HCT116 (cell line): ENCODE data around the gene TSPAN8. TPM values are rescaled to one million over a fixed set of nuclear protein-coding genes. Genes with fewer than 3 reads are reported as not detected.

Experiments used
- ATAC-seq: fragments of 200-7000 bp; cut with Tn5 transposase; 2 replicates; pipeline ENCODE4 v1.9.1; 2020; ENCODE audit warnings: mild to moderate bottlenecking, moderate library complexity
- BruUV-seq: library from RNA; stranded (reverse); fragments of 400-500 nt; replicated peaks from 2 replicates; lab custom pipeline; 2021; lab: Mats Ljungman, UMichigan
- CTCF ChIA-PET: fragments of 300-600 bp; sonication (Branson Sonifier 250); formaldehyde crosslinking; loops from one replicate; lab custom pipeline; 2021; ENCODE audit warnings: antibody characterized with exemption; lab: Charles Lee
- POLR2A ChIA-PET: fragments of 300-600, 350-600 bp; sonication (Branson Sonifier 250); formaldehyde crosslinking; loops from one replicate; lab custom pipeline; 2021; ENCODE audit warnings: antibody characterized with exemption; lab: Charles Lee
- RAD21 ChIA-PET, 2 experiments: fragments of 300-600 bp; sonication (Branson Sonifier 250); formaldehyde crosslinking; loops; one replicate each; lab custom pipeline; 2023; ENCODE audit warnings: low total read pairs in 2 of 2; ENCODE audit not compliant: uncharacterized antibody in 2 of 2, unreplicated experiment in 2 of 2, low non-redundant PET in 1 of 2; lab: Charles Lee
- DNase-seq: peaks from one replicate; pipeline ENCODE4 v3.0.0-alpha.2; 2010; ENCODE audit warnings: low read depth, low spot score
- H2AFZ ChIP-seq: fragments of 200-600 bp; shearing (Covaris generic), sonication (generic); 2 replicates; pipeline ENCODE4 v1.6.1; 2017; ENCODE audit warnings: low read depth, mixed run types, mixed read lengths, antibody characterized with exemption, low read length; ENCODE audit not compliant: poor library complexity, severe bottlenecking
- H3K27ac ChIP-seq: 2 replicates; pipeline ENCODE4 v1.5.1; 2012; ENCODE audit warnings: low read depth, low read length
- H3K27me3 ChIP-seq: fragments of 200-600 bp; sonication (generic); 2 replicates; pipeline ENCODE4 v1.6.1; 2016; ENCODE audit warnings: mixed run types, low read length, mixed read lengths; ENCODE audit not compliant: insufficient read depth
- H3K36me3 ChIP-seq, 2 experiments: fragments of 200-500 bp in 1 of 2; fragments of 200-600 bp in 1 of 2; sonication (Bioruptor generic) in 1 of 2; sonication (generic) in 1 of 2; 2 replicates each; pipeline versions ENCODE4 v1.5.1 to v1.6.1; 2014 to 2016; ENCODE audit warnings: low read length in 2 of 2, inconsistent platforms in 1 of 2, mixed read lengths in 1 of 2, mixed run types in 1 of 2; ENCODE audit not compliant: insufficient read depth in 2 of 2, control insufficient read depth in 1 of 2
- H3K4me1 ChIP-seq, 2 experiments: fragments of 200-600 bp in 1 of 2; sonication (generic) in 1 of 2; 2 replicates each; pipeline versions ENCODE4 v1.5.1 to v1.6.1; 2012 to 2017; ENCODE audit warnings: low read length in 2 of 2, inconsistent platforms in 1 of 2, mild to moderate bottlenecking in 1 of 2, mixed read lengths in 1 of 2, mixed run types in 1 of 2, moderate library complexity in 1 of 2; ENCODE audit not compliant: insufficient read depth in 2 of 2, control insufficient read depth in 1 of 2
- H3K4me2 ChIP-seq: fragments of 200-600 bp; sonication (generic); 2 replicates; pipeline ENCODE4 v1.6.1; 2017; ENCODE audit warnings: mixed run types, low read length, mixed read lengths
- H3K4me3 ChIP-seq, 2 experiments: fragments of 200-600 bp in 1 of 2; sonication (generic) in 1 of 2; replicated peaks in 1 of 2; 2 replicates each; pipeline ENCODE4 v1.5.1; 2011 to 2016; ENCODE audit warnings: low read length in 2 of 2, control low read depth in 1 of 2, low read depth in 1 of 2, mild to moderate bottlenecking in 1 of 2, mixed read lengths in 1 of 2, mixed run types in 1 of 2
- H3K79me2 ChIP-seq: fragments of 200-600 bp; sonication (generic); 2 replicates; pipeline ENCODE4 v1.6.1; 2017; ENCODE audit warnings: mild to moderate bottlenecking, mixed run types, low read length, moderate library complexity, mixed read lengths; ENCODE audit not compliant: insufficient read depth
- H3K9ac ChIP-seq: fragments of 200-600 bp; sonication (generic); 2 replicates; pipeline ENCODE4 v1.6.1; 2016; ENCODE audit warnings: low read length, mixed read lengths
- H3K9me2 ChIP-seq: fragments of 200-600 bp; sonication (generic), shearing (Covaris generic); 2 replicates; pipeline ENCODE4 v1.6.1; 2017; ENCODE audit warnings: mixed run types, mild to moderate bottlenecking, moderate library complexity; ENCODE audit not compliant: insufficient read depth
- H3K9me3 ChIP-seq, 2 experiments: fragments of 200-500 bp in 1 of 2; fragments of 200-600 bp in 1 of 2; sonication (Bioruptor generic) in 1 of 2; sonication (generic) in 1 of 2; 2 replicates each; pipeline ENCODE4 v1.6.1; 2014 to 2017; ENCODE audit warnings: low read length in 2 of 2, mixed read lengths in 2 of 2, inconsistent platforms in 1 of 2, low read depth in 1 of 2, mild to moderate bottlenecking in 1 of 2, mixed run types in 1 of 2, moderate library complexity in 1 of 2; ENCODE audit not compliant: control insufficient read depth in 1 of 2, insufficient read depth in 1 of 2
- H4K20me1 ChIP-seq: fragments of 200-600 bp; sonication (generic), shearing (Covaris generic); 2 replicates; pipeline ENCODE4 v1.6.1; 2017; ENCODE audit warnings: mixed run types, mild to moderate bottlenecking, moderate library complexity; ENCODE audit not compliant: insufficient read depth
- CBX3 ChIP-seq: IDR thresholded peaks from 2 replicates; pipeline ENCODE4 v1.6.1; 2012; ENCODE audit warnings: low read depth
- CEBPB ChIP-seq: IDR thresholded peaks from 2 replicates; pipeline ENCODE4 v1.6.1; 2012; ENCODE audit warnings: low read depth
- FOSL1 ChIP-seq: IDR thresholded peaks from 2 replicates; pipeline ENCODE4 v1.6.1; 2012; ENCODE audit warnings: low read depth
- JUND ChIP-seq: IDR thresholded peaks from 2 replicates; pipeline ENCODE4 v1.6.1; 2012
- REST ChIP-seq: IDR thresholded peaks from 2 replicates; pipeline ENCODE4 v1.6.1; 2012; ENCODE audit warnings: low read depth
- SIN3A ChIP-seq: IDR thresholded peaks from 2 replicates; pipeline ENCODE4 v1.6.1; 2012; ENCODE audit warnings: low read depth
- SRF ChIP-seq: IDR thresholded peaks from 2 replicates; pipeline ENCODE4 v1.6.1; 2012; ENCODE audit warnings: low read depth
- TCF7L2 ChIP-seq: IDR thresholded peaks from 2 replicates; pipeline ENCODE4 v1.7.0; 2011; ENCODE audit warnings: borderline replicate concordance, inconsistent platforms; ENCODE audit not compliant: insufficient read depth, insufficient read length; ENCODE audit errors: extremely low read depth
- intact Hi-C: fragments of 100-400 bp; cut with micrococcal nuclease; formaldehyde crosslinking; loops from 2 replicates; pipeline ENCODE4 v1.10.0; 2022
- total RNA-seq: library from RNA; stranded (reverse); gene quantifications from one replicate; pipeline ENCODE4 v1.2.1, GENCODE V29; 2021; ENCODE audit not compliant: unreplicated experiment
- TF ChIP-seq, protein P1 (sequence below), 3 experiments: fragments of 200-600 bp in 1 of 3; sonication (generic) in 1 of 3; IDR thresholded peaks in 2 of 3; conservative IDR thresholded peaks in 1 of 3; 2 replicates each; pipeline ENCODE4 v1.5.1; 2012 to 2017; ENCODE audit warnings: low read depth in 2 of 3, low read length in 2 of 3, antibody characterized with exemption in 1 of 3, borderline replicate concordance in 1 of 3, control low read depth in 1 of 3, mild to moderate bottlenecking in 1 of 3, mixed read lengths in 1 of 3, mixed run types in 1 of 3, moderate library complexity in 1 of 3; ENCODE audit not compliant: insufficient read depth in 1 of 3
- TF ChIP-seq, protein P2 (sequence below): IDR thresholded peaks from 2 replicates; pipeline ENCODE4 v1.6.1; 2012

Gene TSPAN8
- total RNA-seq, 1 experiment from 2014 or later = 0.76 TPM

- DNase-seq = no peak
- H2AFZ ChIP-seq = no peak overlapping the region
- no TSS peak for BruUV-seq
- no peaks in the 10 kb centered on the region for H4K20me1 ChIP-seq
- no peaks in the 10 kb centered on the region for H3K4me1 ChIP-seq
- POLR2A ChIA-PET = no interaction called here
- RAD21 ChIA-PET = no interaction called here
- H3K27me3 ChIP-seq = no peaks in the 10 kb centered on the region
- no peaks in the 10 kb centered on the region for H3K79me2 ChIP-seq
- no peak overlapping the region for H3K4me3 ChIP-seq
- H3K4me2 ChIP-seq = no peak overlapping the region
- H3K9ac ChIP-seq = no peak overlapping the region
- intact Hi-C loops = no loop called here
- TF ChIP-seq SRF = no peak
- no peak for TF ChIP-seq JUND
- TF ChIP-seq CBX3 = no peak
- TF ChIP-seq, protein P1, sequence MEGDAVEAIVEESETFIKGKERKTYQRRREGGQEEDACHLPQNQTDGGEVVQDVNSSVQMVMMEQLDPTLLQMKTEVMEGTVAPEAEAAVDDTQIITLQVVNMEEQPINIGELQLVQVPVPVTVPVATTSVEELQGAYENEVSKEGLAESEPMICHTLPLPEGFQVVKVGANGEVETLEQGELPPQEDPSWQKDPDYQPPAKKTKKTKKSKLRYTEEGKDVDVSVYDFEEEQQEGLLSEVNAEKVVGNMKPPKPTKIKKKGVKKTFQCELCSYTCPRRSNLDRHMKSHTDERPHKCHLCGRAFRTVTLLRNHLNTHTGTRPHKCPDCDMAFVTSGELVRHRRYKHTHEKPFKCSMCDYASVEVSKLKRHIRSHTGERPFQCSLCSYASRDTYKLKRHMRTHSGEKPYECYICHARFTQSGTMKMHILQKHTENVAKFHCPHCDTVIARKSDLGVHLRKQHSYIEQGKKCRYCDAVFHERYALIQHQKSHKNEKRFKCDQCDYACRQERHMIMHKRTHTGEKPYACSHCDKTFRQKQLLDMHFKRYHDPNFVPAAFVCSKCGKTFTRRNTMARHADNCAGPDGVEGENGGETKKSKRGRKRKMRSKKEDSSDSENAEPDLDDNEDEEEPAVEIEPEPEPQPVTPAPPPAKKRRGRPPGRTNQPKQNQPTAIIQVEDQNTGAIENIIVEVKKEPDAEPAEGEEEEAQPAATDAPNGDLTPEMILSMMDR (IDR thresholded peaks at IDR 0.05 in 2 of 3, conservative IDR thresholded peaks at IDR 0.05 in 1 of 3; ENCODE audit: borderline replicate concordance in 1 of 3, insufficient read depth in 1 of 3, low read depth in 2 of 3, low read length in 2 of 3) = no peak
- no peak for TF ChIP-seq TCF7L2
- TF ChIP-seq, protein P2, sequence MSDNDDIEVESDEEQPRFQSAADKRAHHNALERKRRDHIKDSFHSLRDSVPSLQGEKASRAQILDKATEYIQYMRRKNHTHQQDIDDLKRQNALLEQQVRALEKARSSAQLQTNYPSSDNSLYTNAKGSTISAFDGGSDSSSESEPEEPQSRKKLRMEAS = no peak
- no peak for TF ChIP-seq REST
- no peak for TF ChIP-seq SIN3A
- TF ChIP-seq FOSL1 = no peak
- TF ChIP-seq CEBPB = no peak
- TF ChIP-seq, all 23 proteins: peak for 0
- Histone ChIP-seq H3K9me3 (no peaks in the 10 kb centered on the region), H3K36me3 (no peaks in the 10 kb centered on the region), H3K9me2 (no peaks in the 10 kb centered on the region), H3K27ac (no peak overlapping the region)
- ATAC-seq = no peak
- CTCF ChIA-PET = no interaction called here
These were observed 42.9 kb upstream of the TSPAN8 start for GRCh38 chr12:71200706-71201105.
